Measurements from ENCODE around the gene EIF4G2. TPM values are rescaled to one million over a fixed set of nuclear protein-coding genes. Genes with fewer than 3 reads are reported as not detected.

The EIF4G2 gene
- total and polyA plus RNA-seq, 2 of the 8 experiments (the other 6 are each of a cell fraction or from before 2014, with no cell fraction given): 438 to 964 TPM

DNA sequence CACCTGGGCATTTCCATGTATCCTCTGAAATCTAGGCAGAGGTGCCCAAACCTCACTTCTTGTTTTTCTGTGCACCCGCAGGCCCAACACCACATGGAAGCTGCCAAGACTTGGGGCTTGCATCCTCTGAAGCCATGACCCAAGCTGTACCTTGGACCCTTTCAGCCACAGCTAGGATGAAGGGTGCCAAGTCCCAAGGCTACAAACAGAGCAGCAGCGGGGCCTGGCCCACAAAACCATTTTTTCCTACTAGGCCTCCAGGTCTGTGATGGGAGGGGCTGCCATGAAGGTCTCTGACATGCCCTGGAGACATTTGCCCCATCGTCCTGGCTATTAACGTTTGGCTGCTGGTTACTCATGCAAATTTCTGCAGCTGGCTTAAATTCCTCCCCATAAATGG lies 20.4 kb upstream of the EIF4G2 start:
- 79% methylated on average over 4 of the region's 4 CpGs; no CpG with 5 or more reads in 1 of the 2 experiments for WGBS, 2 experiments (ENCODE audit: extremely low coverage in 1 of 2, insufficient coverage in 1 of 2, insufficient read length in 1 of 2, insufficient replicate concordance in 2 of 2, low coverage in 1 of 2, low lambda C conversion rate in 2 of 2, missing lambda C conversion rate in 1 of 2)

More for the DNA sequence above, 20.4 kb upstream of the EIF4G2 start:
- Histone ChIP-seq H3K56ac (replicated peaks; ENCODE audit: insufficient read length, low read depth, low read length) (no peak overlapping the region), H4K20me1 (replicated peaks in 1 of 2; ENCODE audit: control insufficient read depth in 1 of 2, insufficient read depth in 2 of 2, low read length in 2 of 2) (no peaks in the 10 kb centered on the region), H3K4me3 (ENCODE audit: extremely low read depth in 1 of 4, insufficient read depth in 2 of 4, low read depth in 3 of 4, low read length in 4 of 4) (no peak overlapping the region), H3K27ac (ENCODE audit: low read depth, low read length) (no peak overlapping the region), H3K27me3 (replicated peaks in 1 of 4; ENCODE audit: control insufficient read depth in 3 of 4, extremely low read depth in 1 of 4, insufficient read depth in 3 of 4, low read length in 3 of 4) (no peaks in the 10 kb centered on the region; a peak in 1 of 7 replicates), H3K79me2 (ENCODE audit: control insufficient read depth in 1 of 2, insufficient read depth in 2 of 2, low read length in 2 of 2) (no peaks in the 10 kb centered on the region), H2AFZ (ENCODE audit: low read length) (no peak overlapping the region), H2BK5ac (ENCODE audit: low read depth, low read length) (no peak overlapping the region), H4K8ac (ENCODE audit: extremely low read depth, insufficient read depth, low read length) (no peak overlapping the region), H3K36me3 (ENCODE audit: control insufficient read depth in 2 of 4, insufficient read depth in 4 of 4, low read length in 3 of 4) (no peaks in the 10 kb centered on the region), H2AK5ac (ENCODE audit: low read depth, low read length) (no peak overlapping the region), H2BK12ac (ENCODE audit: low read depth, low read length) (no peak overlapping the region), H3K4me1 (replicated peaks in 1 of 4; ENCODE audit: control insufficient read depth in 3 of 4, insufficient read depth in 4 of 4, low read length in 3 of 4) (no peaks in the 10 kb centered on the region), H3K4ac (replicated peaks; ENCODE audit: insufficient read length, low read depth, low read length) (no peak overlapping the region), H3K9ac (replicated peaks in 1 of 4; ENCODE audit: extremely low read depth in 1 of 4, low read depth in 3 of 4, low read length in 3 of 4) (no peak overlapping the region), H3K4me2 (ENCODE audit: insufficient read depth in 1 of 2, low read depth in 2 of 2, low read length in 2 of 2) (no peak overlapping the region), H3K23ac (ENCODE audit: insufficient read length) (no peak overlapping the region), H2BK120ac (replicated peaks; ENCODE audit: low read depth, low read length) (no peak overlapping the region), H3K14ac (ENCODE audit: insufficient read length) (no peak overlapping the region), H2BK15ac (ENCODE audit: low read length) (no peak overlapping the region), H4K91ac (replicated peaks; ENCODE audit: insufficient read length, low read length) (no peak overlapping the region), H2BK20ac (ENCODE audit: low read length) (no peak overlapping the region), H3K9me3 (ENCODE audit: insufficient read depth in 2 of 2, low read depth in 1 of 2, low read length in 1 of 2) (0 out of 4 replicates have a peak, but pooled peaks cover 0 to 4% of the 10 kb centered on the region in 2 experiments), H3K23me2 (ENCODE audit: low read depth, low read length) (no peaks in the 10 kb centered on the region), H3K79me1 (ENCODE audit: low read depth, low read length) (no peaks in the 10 kb centered on the region), H3K18ac (ENCODE audit: extremely low read depth, low read length) (no peak overlapping the region), H4K5ac (ENCODE audit: insufficient read length, low read depth, low read length) (no peak overlapping the region)
- POLR2A ChIA-PET (ENCODE audit: partially characterized antibody): no interaction called here
- TF ChIP-seq EZH2 (IDR thresholded peaks at IDR 0.05; ENCODE audit: low read depth, low read length, severe bottlenecking) (no peak), POLR2AphosphoS5 (IDR thresholded peaks at IDR 0.05; ENCODE audit: low read depth, low read length) (no peak), CTBP2 (IDR thresholded peaks at IDR 0.05; ENCODE audit: borderline replicate concordance, insufficient read depth, insufficient read length, low read length) (no peak), TBP (IDR thresholded peaks at IDR 0.05; ENCODE audit: low read depth, low read length) (no peak), SAP30 (IDR thresholded peaks at IDR 0.05; ENCODE audit: insufficient read depth, insufficient replicate concordance, low read length) (no peak), CEBPB (IDR thresholded peaks at IDR 0.05; ENCODE audit: low read depth, low read length) (no peak), PHF8 (conservative IDR thresholded peaks at IDR 0.05; ENCODE audit: low read depth, low read length) (no peak), TCF12 (IDR thresholded peaks at IDR 0.05; ENCODE audit: low read depth, low read length) (no peak), SP1 (IDR thresholded peaks at IDR 0.05; ENCODE audit: low read depth, low read length) (no peak), RBBP5 (IDR thresholded peaks at IDR 0.05; ENCODE audit: borderline replicate concordance, low read depth, low read length) (no peak), SRF (IDR thresholded peaks at IDR 0.05; ENCODE audit: low read depth, low read length) (no peak), RXRA (IDR thresholded peaks at IDR 0.05; ENCODE audit: insufficient read depth, low read depth, low read length) (no peak)
- TF ChIP-seq, protein P1, sequence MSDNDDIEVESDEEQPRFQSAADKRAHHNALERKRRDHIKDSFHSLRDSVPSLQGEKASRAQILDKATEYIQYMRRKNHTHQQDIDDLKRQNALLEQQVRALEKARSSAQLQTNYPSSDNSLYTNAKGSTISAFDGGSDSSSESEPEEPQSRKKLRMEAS (IDR thresholded peaks at IDR 0.05): no peak
- CTCF ChIA-PET (ENCODE audit: partially characterized antibody): interaction anchor here (0.7 to 1.9 kb wide), 2 partner anchors 19 to 59 kb away, joined by 3 to 4 read pairs; no protein-coding TSS in a partner anchor
- no peak for DNase-seq (ENCODE audit: low read depth in 1 of 2, low spot score in 2 of 2)
- no peak for FAIRE-seq

All from H1 (cell line).